PC-9 (cell line): ENCODE measurements around the gene RPS27. TPM values are rescaled to one million over a fixed set of nuclear protein-coding genes. Genes with fewer than 3 reads are reported as not detected.
"Not testable (repeated sequence)": the region's sequence is repeated elsewhere in the genome, so short reads cannot be mapped to it uniquely, and the experiment has no call there.

Experiments
- BruUV-seq: library from RNA; stranded (reverse); fragments of 400-500 nt; replicated peaks from 2 replicates; lab custom pipeline; 2021; lab: Mats Ljungman, UMichigan
- CTCF ChIA-PET: fragments of 300-600 bp; sonication (Branson Sonifier 250); formaldehyde crosslinking; loops from one replicate; lab custom pipeline; 2022; ENCODE audit warnings: antibody characterized with exemption; lab: Charles Lee
- POLR2A ChIA-PET: fragments of 300-600 bp; sonication (Branson Sonifier 250); formaldehyde crosslinking; loops from one replicate; lab custom pipeline; 2022; ENCODE audit warnings: antibody characterized with exemption; ENCODE audit not compliant: unreplicated experiment; lab: Charles Lee
- DNase-seq, 2 experiments: peaks; one replicate each; pipeline versions ENCODE4 v3.0.0 to v3.0.0-alpha.2; 2015 to 2022; ENCODE audit warnings: mixed read lengths in 1 of 2
- H2AFZ ChIP-seq: fragments of 200-600 bp; sonication (generic); 2 replicates; pipeline ENCODE4 v1.8.1; 2017; ENCODE audit warnings: antibody characterized with exemption
- H3F3A ChIP-seq: fragments of 200-600 bp; sonication (generic); 2 replicates; pipeline ENCODE4 v1.8.1; 2017; ENCODE audit warnings: antibody characterized with exemption, mild to moderate bottlenecking, low read depth; ENCODE audit not compliant: insufficient read depth
- H3K27ac ChIP-seq: fragments of 200-600 bp; sonication (generic); 2 replicates; pipeline ENCODE4 v1.6.1; 2016; ENCODE audit warnings: mixed run types
- H3K27me3 ChIP-seq: fragments of 200-600 bp; sonication (generic); 2 replicates; pipeline ENCODE4 v1.6.1; 2016; ENCODE audit warnings: low read depth, mixed run types; ENCODE audit not compliant: insufficient read depth
- H3K36me3 ChIP-seq: fragments of 200-600 bp; sonication (generic); 2 replicates; pipeline ENCODE4 v1.6.1; 2016; ENCODE audit warnings: low read depth, mixed run types
- H3K4me1 ChIP-seq: fragments of 200-600 bp; sonication (generic); replicated peaks from 2 replicates; pipeline ENCODE4 v1.6.1; 2016; ENCODE audit warnings: mixed run types; ENCODE audit not compliant: insufficient read depth
- H3K4me2 ChIP-seq: fragments of 200-600 bp; sonication (generic); 2 replicates; pipeline ENCODE4 v1.6.1; 2017; ENCODE audit warnings: mixed run types
- H3K4me3 ChIP-seq: fragments of 200-600 bp; sonication (generic); 2 replicates; pipeline ENCODE4 v1.6.1; 2016; ENCODE audit warnings: mixed run types
- H3K79me2 ChIP-seq: fragments of 200-600 bp; sonication (generic); 2 replicates; pipeline ENCODE4 v1.6.1; 2017; ENCODE audit warnings: low read depth, mixed run types
- H3K9me2 ChIP-seq: fragments of 200-600 bp; sonication (generic); 2 replicates; pipeline ENCODE4 v1.8.1; 2017; ENCODE audit warnings: mild to moderate bottlenecking; ENCODE audit not compliant: insufficient read depth
- H3K9me3 ChIP-seq: fragments of 200-600 bp; sonication (generic); 2 replicates; pipeline ENCODE4 v1.8.1; 2016; ENCODE audit warnings: low read depth; ENCODE audit not compliant: insufficient read depth
- H4K20me1 ChIP-seq: fragments of 200-600 bp; sonication (generic); 2 replicates; pipeline ENCODE4 v1.8.1; 2017; ENCODE audit not compliant: insufficient read depth
- EZH2 ChIP-seq: fragments of 200-600 bp; sonication (generic); IDR thresholded peaks from 2 replicates; pipeline ENCODE4 v1.8.0; 2017; ENCODE audit warnings: antibody characterized with exemption, low read depth
- intact Hi-C: fragments of 100-400 bp; cut with micrococcal nuclease; formaldehyde crosslinking; loops from one replicate; pipeline ENCODE4 v1.10.0; 2022; ENCODE audit not compliant: unreplicated experiment
- total RNA-seq: library from RNA; stranded (reverse); gene quantifications from 2 replicates; pipeline ENCODE4 v1.2.3, GENCODE V29; 2021
- TF ChIP-seq, protein P1 (sequence below): fragments of 200-600 bp; sonication (generic); conservative IDR thresholded peaks from 2 replicates; pipeline ENCODE4 v1.6.1; 2017; ENCODE audit warnings: mixed run types, antibody characterized with exemption, mild to moderate bottlenecking, moderate library complexity

Gene RPS27
- total RNA-seq, 1 experiment from 2014 or later = 1,409 TPM

DNA sequence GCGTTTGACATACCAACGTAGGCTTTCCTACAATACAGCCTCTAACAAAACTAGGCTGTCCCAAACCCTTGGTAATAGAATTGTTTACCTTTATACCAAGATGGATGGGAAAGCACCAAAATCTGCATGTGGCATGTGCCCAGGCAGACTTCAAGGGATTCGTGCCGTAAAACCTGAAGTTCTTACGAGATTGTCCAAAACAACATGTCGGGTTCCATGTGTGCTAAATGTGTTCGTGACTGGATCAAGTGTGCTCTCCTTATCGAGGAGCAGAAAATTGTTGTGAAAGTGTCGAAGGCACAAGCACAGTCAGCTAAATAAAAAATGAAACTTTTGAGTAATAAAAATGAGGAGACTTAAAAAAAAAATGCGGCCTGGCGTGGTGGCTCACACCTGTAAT is 5.1 kb downstream of the RPS27 start:
- Histone ChIP-seq H3F3A (peaks cover 76% of the 10 kb centered on the region), H3K4me1 (peaks cover 19% of the 10 kb centered on the region), H3K4me2 (no peak overlapping the region), H3K27ac (no peak overlapping the region), H3K79me2 (peaks cover 22% of the 10 kb centered on the region), H3K9me3 (no peaks in the 10 kb centered on the region), H4K20me1 (no peaks in the 10 kb centered on the region), H3K9me2 (no peaks in the 10 kb centered on the region), H3K4me3 (no peak overlapping the region), H3K36me3 (peaks cover 26% of the 10 kb centered on the region), H3K27me3 (no peaks in the 10 kb centered on the region), H2AFZ (no peak overlapping the region)
- BruUV-seq = no TSS peak
- ChIA-PET CTCF (no interaction called here), POLR2A (interaction anchor here (0.6 to 0.7 kb wide), 2 partner anchors 142 to 307 kb away, joined by 3 to 4 read pairs; no protein-coding TSS in a partner anchor)
- DNase-seq = no peak
- TF ChIP-seq, protein P1, sequence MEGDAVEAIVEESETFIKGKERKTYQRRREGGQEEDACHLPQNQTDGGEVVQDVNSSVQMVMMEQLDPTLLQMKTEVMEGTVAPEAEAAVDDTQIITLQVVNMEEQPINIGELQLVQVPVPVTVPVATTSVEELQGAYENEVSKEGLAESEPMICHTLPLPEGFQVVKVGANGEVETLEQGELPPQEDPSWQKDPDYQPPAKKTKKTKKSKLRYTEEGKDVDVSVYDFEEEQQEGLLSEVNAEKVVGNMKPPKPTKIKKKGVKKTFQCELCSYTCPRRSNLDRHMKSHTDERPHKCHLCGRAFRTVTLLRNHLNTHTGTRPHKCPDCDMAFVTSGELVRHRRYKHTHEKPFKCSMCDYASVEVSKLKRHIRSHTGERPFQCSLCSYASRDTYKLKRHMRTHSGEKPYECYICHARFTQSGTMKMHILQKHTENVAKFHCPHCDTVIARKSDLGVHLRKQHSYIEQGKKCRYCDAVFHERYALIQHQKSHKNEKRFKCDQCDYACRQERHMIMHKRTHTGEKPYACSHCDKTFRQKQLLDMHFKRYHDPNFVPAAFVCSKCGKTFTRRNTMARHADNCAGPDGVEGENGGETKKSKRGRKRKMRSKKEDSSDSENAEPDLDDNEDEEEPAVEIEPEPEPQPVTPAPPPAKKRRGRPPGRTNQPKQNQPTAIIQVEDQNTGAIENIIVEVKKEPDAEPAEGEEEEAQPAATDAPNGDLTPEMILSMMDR = no peak
- no peak for TF ChIP-seq EZH2
- intact Hi-C loops = loop anchor here (10.0 kb wide), 1 partner anchor 109 kb away; no protein-coding TSS in a partner anchor

DNA sequence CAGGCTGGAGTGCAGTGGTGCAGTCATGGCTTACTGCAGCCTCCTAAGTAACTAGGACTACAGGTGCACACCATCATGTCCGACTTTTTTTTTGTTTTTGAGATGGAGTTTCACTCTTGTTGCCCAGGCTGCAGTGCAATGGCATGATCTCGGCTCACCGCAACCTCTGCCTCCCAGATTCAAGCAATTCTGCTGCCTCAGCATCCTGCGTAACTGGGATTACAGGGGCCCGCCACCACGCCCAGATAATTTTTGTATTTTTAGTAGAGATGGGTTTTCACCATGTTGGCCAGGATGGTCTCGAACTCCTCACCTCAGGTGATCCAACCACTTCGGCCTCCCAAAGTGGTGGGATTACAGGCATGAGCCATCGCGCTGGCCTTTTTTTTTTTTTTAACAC is 6.3 kb downstream of the RPS27 start:
- BruUV-seq, CTCF ChIA-PET, POLR2A ChIA-PET: not testable (repeated sequence)

DNA sequence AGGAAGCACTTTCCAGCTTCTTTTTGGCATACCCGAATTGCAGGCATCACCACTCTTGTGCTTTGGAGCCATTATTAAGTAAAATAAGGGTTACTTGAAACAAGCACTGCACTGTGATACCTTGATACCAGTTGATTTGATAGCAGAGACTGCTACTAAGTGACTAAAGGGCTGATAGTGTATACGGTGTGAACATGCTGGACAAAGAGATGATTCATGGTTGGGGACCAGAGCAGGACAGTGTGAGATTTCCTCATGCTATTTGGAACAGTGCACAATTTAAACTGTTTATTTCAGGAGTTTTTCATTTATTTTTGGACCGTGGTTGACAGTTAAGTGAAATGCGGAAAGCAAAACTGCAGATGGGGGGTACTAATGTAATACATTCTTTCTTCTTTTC is 9.9 kb downstream of the RPS27 start:
- no peaks in the 10 kb centered on the region for H3K27me3 ChIP-seq
- CTCF ChIA-PET = no interaction called here
- no peak overlapping the region for H3K4me3 ChIP-seq
- POLR2A ChIA-PET = no interaction called here
- H2AFZ ChIP-seq = 0 out of 2 replicates have a peak overlapping the region, but pooled peaks have one; percentile 39
- H3K36me3 ChIP-seq = no peaks in the 10 kb centered on the region
- no peaks in the 10 kb centered on the region for H3K79me2 ChIP-seq
- no peaks in the 10 kb centered on the region for H4K20me1 ChIP-seq
- H3K9me2 ChIP-seq = no peaks in the 10 kb centered on the region
- H3F3A ChIP-seq = peaks cover 53% of the 10 kb centered on the region
- H3K4me1 ChIP-seq = peaks cover 38% of the 10 kb centered on the region
- no peak for DNase-seq
- H3K9me3 ChIP-seq = no peaks in the 10 kb centered on the region
- BruUV-seq = no TSS peak
- peak overlapping the region; percentile 66 for H3K4me2 ChIP-seq
- intact Hi-C loops = no loop called here
- TF ChIP-seq, protein P1 = no peak
- TF ChIP-seq EZH2 = no peak
- H3K27ac ChIP-seq = peak overlapping the region; percentile 76

More for the DNA sequence above, 6.3 kb downstream of the RPS27 start:
- H3K9me2 ChIP-seq, H2AFZ ChIP-seq, H3K27ac ChIP-seq, H3K27me3 ChIP-seq, H3K9me3 ChIP-seq, H3K4me2 ChIP-seq, H4K20me1 ChIP-seq, DNase-seq, H3K4me3 ChIP-seq: not testable (repeated sequence)
- Histone ChIP-seq H3K4me1 (peaks cover 28% of the 10 kb centered on the region), H3F3A (peaks cover 80% of the 10 kb centered on the region), H3K79me2 (peaks cover 10% of the 10 kb centered on the region), H3K36me3 (peaks cover 17% of the 10 kb centered on the region)
- intact Hi-C loops = loop anchor here (10.0 kb wide), 1 partner anchor 108 kb away; no protein-coding TSS in a partner anchor

DNA sequence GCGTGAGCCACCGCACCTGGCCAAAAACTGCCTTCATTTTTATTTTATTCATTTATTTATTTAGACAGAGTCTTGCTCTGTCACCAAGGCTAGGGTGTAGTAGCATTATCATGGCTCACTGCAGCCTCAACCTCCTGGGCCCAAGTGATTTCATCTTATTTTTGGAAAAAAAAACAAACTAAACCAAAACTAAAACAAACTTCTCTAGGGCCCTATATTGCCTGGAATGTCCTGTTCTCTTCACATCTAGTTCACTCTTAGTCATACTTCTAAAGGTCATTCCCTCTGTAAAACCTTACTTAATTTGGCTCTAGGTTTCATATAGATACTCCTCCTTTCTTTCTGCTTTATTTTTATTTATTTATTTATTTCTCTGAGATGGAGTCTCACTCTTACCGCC is 15.6 kb downstream of the RPS27 start:
- H2AFZ ChIP-seq = no peak overlapping the region
- H3K27me3 ChIP-seq = no peaks in the 10 kb centered on the region
- no peaks in the 10 kb centered on the region for H3K9me3 ChIP-seq
- TF ChIP-seq, protein P1 = no peak
- no peak for TF ChIP-seq EZH2
- BruUV-seq = no TSS peak
- no peaks in the 10 kb centered on the region for H3K36me3 ChIP-seq
- H3F3A ChIP-seq = peaks cover 19% of the 10 kb centered on the region
- ChIA-PET POLR2A (no interaction called here), CTCF (no interaction called here)
- no peak overlapping the region for H3K4me3 ChIP-seq
- H3K79me2 ChIP-seq = no peaks in the 10 kb centered on the region
- H3K4me2 ChIP-seq = no peak overlapping the region
- H3K9me2 ChIP-seq = no peaks in the 10 kb centered on the region
- peaks cover 20% of the 10 kb centered on the region for H3K4me1 ChIP-seq
- no peak for DNase-seq
- no peak overlapping the region for H3K27ac ChIP-seq
- intact Hi-C loops = no loop called here
- no peaks in the 10 kb centered on the region for H4K20me1 ChIP-seq
